ENCODE data around the gene ZNF469.

GRCh38 chr16:88385831-88386815 lies 3.4 kb downstream of the ZNF469 start:
- TF ChIP-seq CTCF (conservative IDR thresholded peaks at IDR 0.05; ENCODE audit: low read depth, low read length) (no peak), EZH2 (IDR thresholded peaks at IDR 0.05; ENCODE audit: borderline replicate concordance, low read depth, low read length, poor library complexity, severe bottlenecking) (no peak)

All from A673 (cell line).